ENCODE results near the gene DCANP1.

Gene DCANP1

DNA sequence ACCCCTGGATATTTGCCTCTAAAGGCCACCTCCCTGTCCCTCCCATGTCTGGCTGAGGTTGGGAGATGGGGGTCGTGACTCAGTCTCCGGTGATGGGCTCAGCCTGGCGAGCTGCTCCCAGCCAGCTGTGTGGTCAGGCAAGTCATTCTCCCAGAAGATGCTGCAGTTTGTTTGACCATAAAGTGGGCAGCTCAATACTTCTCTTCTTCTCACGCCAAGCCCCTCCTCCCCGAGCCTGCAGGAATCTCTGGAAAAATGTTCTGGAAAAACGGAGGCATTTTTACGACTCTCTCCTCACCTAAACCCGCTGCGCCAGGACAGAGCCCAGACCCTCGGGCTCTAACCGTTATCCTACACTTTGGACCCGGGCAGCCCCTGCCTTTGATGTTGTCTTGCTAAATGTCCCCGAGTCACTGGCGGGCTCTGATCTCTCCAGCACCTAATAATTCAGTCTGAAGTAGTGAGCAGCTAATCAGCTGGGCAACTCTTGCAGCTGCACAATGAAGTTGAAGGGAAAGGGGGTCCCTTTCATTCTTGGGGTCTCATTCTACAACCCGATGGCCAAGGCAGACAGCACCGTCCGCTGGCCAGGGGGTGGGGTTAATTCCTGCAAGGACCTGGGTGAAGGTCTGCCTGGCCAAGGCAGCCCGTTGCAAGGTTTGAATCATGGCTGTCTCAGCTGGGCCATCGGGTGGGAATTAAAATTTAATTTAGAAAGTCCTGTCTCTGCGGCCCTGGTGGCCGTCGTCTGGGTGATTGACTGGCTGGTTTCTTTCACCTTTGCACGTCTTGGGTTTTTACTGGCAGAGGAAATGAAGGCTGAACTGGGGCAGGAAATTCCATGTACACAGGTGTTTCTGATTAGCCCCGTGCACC, 12.3 kb downstream of the DCANP1 start:
- H3K27ac ChIP-seq (ENCODE audit: low read depth in 2 of 2, low read length in 2 of 2), result no peak overlapping the region
- no peaks in the 10 kb centered on the region for H3K36me3 ChIP-seq (ENCODE audit: control insufficient read depth in 2 of 2, insufficient read depth in 2 of 2, low read length in 2 of 2)
- H3K4me1 ChIP-seq (ENCODE audit: control insufficient read depth in 2 of 2, insufficient read depth in 2 of 2, low read length in 2 of 2), result peaks cover 0 to 10% of the 10 kb centered on the region in 2 donors
- H3K27me3 ChIP-seq (ENCODE audit: control insufficient read depth in 2 of 2, insufficient read depth in 2 of 2, low read length in 2 of 2), result no peaks in the 10 kb centered on the region
- H3K9ac ChIP-seq (ENCODE audit: low read depth in 1 of 2, low read length in 2 of 2), result no peak overlapping the region
- no peaks in the 10 kb centered on the region for H3K9me3 ChIP-seq (ENCODE audit: control insufficient read depth in 2 of 2, low read length in 2 of 2)
- no peak overlapping the region for H3K4me3 ChIP-seq (ENCODE audit: low read length in 2 of 2)

DNA sequence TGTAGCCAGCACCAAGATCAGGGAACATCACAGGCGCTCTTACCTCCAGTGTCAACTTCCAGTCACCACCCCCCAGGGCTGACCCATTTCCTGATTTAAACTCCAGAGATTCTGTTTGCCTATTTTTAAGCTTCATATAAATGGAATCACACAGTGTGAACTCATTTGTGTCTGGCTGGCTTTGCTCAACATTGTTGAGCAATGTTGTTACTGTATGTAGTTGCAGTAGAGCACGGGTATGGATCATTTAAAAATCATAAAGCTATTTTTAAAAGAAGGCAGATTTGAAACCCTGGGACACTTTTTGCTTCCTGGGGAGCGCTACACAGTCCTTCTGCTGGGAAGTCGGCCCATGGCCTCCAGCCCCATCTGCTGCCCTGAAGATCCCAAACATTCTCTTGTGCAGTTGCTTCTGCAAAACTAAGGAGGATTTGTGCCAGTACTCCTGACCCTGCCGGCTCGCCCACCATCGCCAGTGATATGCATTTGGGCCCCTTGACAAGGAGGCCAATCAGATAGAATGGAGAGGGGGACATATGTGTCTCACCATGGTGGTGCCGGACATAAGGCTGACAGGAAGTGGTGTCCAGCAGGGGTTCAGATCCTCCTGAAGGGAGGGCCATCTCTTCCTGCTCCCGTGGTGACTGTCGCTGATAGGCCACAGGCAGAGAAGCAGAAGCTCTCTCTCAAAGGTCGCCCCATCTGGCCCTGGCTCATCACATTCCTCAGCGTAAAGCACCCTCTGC, 13.3 kb downstream of the DCANP1 start:
- no peaks in the 10 kb centered on the region for H3K36me3 ChIP-seq (ENCODE audit: control insufficient read depth in 2 of 2, insufficient read depth in 2 of 2, low read length in 2 of 2)
- peaks cover 0 to 10% of the 10 kb centered on the region in 2 donors for H3K4me1 ChIP-seq (ENCODE audit: control insufficient read depth in 2 of 2, insufficient read depth in 2 of 2, low read length in 2 of 2)
- no peak overlapping the region for H3K27ac ChIP-seq (ENCODE audit: low read depth in 2 of 2, low read length in 2 of 2)
- H3K27me3 ChIP-seq (ENCODE audit: control insufficient read depth in 2 of 2, insufficient read depth in 2 of 2, low read length in 2 of 2), result no peaks in the 10 kb centered on the region
- H3K4me3 ChIP-seq (ENCODE audit: low read length in 2 of 2), result no peak overlapping the region
- H3K9me3 ChIP-seq (ENCODE audit: control insufficient read depth in 2 of 2, low read length in 2 of 2), result no peaks in the 10 kb centered on the region
- H3K9ac ChIP-seq (ENCODE audit: low read depth in 1 of 2, low read length in 2 of 2), result no peak overlapping the region

DNA sequence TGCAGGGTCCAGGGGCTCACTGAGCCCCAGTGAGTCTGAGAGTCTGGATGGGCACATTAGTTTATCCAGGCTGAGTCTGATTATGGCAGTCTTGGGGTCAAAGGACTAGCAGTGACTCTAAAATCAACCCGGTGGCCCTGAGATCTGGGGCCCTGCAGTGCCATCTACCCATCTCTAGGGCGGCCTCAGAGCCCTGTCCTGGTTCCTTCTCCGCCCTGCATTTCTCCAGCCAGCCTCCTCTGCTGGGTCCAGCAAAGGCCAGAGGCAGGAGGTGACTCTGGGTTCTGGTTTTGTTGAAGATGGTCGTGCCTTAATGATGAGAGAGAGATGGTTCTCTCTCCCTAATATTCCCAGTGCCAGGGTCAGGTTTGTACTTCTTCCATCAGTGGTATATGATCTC, 15.0 kb downstream of the DCANP1 start:
- H3K4me3 ChIP-seq (ENCODE audit: low read length in 2 of 2), result no peak overlapping the region
- peaks cover 3 to 4% of the 10 kb centered on the region in 2 donors for H3K9me3 ChIP-seq (ENCODE audit: control insufficient read depth in 2 of 2, low read length in 2 of 2)
- no peak overlapping the region for H3K9ac ChIP-seq (ENCODE audit: low read depth in 1 of 2, low read length in 2 of 2)
- H3K36me3 ChIP-seq (ENCODE audit: control insufficient read depth in 2 of 2, insufficient read depth in 2 of 2, low read length in 2 of 2), result no peaks in the 10 kb centered on the region
- no peak overlapping the region for H3K27ac ChIP-seq (ENCODE audit: low read depth in 2 of 2, low read length in 2 of 2)
- H3K27me3 ChIP-seq (ENCODE audit: control insufficient read depth in 2 of 2, insufficient read depth in 2 of 2, low read length in 2 of 2), result peaks cover 0 to 2% of the 10 kb centered on the region in 2 donors
- peaks cover 0 to 2% of the 10 kb centered on the region in 2 donors for H3K4me1 ChIP-seq (ENCODE audit: control insufficient read depth in 2 of 2, insufficient read depth in 2 of 2, low read length in 2 of 2)

DNA sequence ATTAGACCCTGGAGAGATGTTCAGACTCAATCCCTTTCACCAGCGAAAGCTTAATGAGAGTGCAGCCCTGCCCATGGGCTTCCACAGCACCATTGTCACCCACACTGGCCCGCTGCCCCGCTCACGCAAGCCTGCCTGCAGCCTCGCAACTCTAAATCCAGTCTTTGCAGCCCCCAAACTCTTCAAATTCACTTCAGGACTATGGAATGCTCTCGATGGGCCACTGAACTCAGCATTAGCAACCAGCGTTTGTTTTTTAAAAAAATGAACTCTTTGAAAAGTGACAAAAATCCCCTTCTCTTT, 17.1 kb downstream of the DCANP1 start:
- Histone ChIP-seq H3K9ac (ENCODE audit: low read depth in 1 of 2, low read length in 2 of 2) (no peak overlapping the region), H3K27me3 (ENCODE audit: control insufficient read depth in 2 of 2, insufficient read depth in 2 of 2, low read length in 2 of 2) (peaks cover 0 to 2% of the 10 kb centered on the region in 2 donors), H3K36me3 (ENCODE audit: control insufficient read depth in 2 of 2, insufficient read depth in 2 of 2, low read length in 2 of 2) (no peaks in the 10 kb centered on the region), H3K4me3 (ENCODE audit: low read length in 2 of 2) (no peak overlapping the region), H3K4me1 (ENCODE audit: control insufficient read depth in 2 of 2, insufficient read depth in 2 of 2, low read length in 2 of 2) (peaks cover 0 to 2% of the 10 kb centered on the region in 2 donors), H3K9me3 (ENCODE audit: control insufficient read depth in 2 of 2, low read length in 2 of 2) (peaks cover 3 to 4% of the 10 kb centered on the region in 2 donors), H3K27ac (ENCODE audit: low read depth in 2 of 2, low read length in 2 of 2) (no peak overlapping the region)

DNA sequence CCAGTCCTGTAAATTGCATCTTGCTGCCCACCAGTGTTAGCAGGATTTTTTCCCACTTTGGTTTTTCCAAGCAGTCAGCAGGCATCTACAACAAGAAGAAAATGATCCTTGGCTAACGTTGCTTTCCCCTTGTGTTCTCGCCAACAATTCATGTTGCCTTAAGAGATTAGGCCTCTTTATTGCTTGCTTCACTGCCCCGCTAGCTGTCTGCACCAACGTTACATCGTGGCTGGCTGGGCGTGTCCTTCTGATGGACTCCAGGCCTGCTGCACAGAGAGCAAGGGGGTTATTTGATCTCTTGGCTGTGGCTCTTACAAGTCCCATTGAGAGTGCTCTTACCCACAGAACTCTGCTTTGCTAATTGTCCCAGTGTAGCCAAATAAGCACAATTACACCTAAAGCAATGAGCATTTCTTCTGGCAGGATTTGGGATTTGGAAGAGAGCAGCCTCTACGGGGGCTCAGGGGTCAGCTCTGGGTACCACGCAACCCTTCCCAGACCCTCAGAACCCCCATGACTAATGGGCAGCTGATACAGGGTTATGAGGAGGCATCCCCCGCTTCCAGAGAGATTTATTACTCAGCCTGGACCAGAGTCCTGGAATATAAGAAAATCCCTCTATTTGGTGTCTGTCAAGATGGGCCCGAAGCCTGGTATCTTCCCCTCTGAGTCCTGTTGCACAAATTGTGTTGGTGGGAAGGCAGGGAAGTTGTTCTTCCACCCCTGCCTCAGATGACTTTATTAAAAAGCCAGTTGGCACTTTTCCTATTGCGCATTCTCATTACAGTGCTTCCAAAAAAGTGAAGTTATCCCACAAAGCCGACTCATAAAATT, 17.6 kb downstream of the DCANP1 start:
- Histone ChIP-seq H3K9ac (ENCODE audit: low read depth in 1 of 2, low read length in 2 of 2) (no peak overlapping the region), H3K27me3 (ENCODE audit: control insufficient read depth in 2 of 2, insufficient read depth in 2 of 2, low read length in 2 of 2) (peaks cover 0 to 2% of the 10 kb centered on the region in 2 donors), H3K27ac (ENCODE audit: low read depth in 2 of 2, low read length in 2 of 2) (no peak overlapping the region), H3K4me3 (ENCODE audit: low read length in 2 of 2) (no peak overlapping the region), H3K4me1 (ENCODE audit: control insufficient read depth in 2 of 2, insufficient read depth in 2 of 2, low read length in 2 of 2) (peaks cover 0 to 2% of the 10 kb centered on the region in 2 donors), H3K36me3 (ENCODE audit: control insufficient read depth in 2 of 2, insufficient read depth in 2 of 2, low read length in 2 of 2) (no peaks in the 10 kb centered on the region), H3K9me3 (ENCODE audit: control insufficient read depth in 2 of 2, low read length in 2 of 2) (peaks cover 3 to 4% of the 10 kb centered on the region in 2 donors)

DNA sequence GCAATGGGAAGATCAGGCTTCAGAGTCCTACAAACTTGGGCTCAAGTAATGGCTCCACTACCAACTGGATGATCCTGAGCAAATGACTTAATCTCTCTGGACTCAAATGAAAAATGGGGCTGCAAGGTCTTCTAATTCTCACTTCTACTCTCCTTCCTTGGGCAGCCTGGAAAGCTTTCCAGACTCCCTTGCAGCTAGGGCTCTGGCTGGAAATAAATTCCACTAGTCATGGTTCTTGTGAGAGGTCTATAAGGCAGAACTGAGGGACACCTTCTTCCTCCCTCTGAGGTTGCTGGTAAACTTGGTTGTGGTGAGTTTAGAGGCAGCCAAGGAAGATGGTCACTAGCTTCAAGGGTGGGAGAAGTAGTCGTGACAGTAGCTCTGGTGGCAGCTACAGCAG, 18.6 kb downstream of the DCANP1 start:
- Histone ChIP-seq H3K9me3 (ENCODE audit: control insufficient read depth in 2 of 2, low read length in 2 of 2) (peaks cover 3 to 4% of the 10 kb centered on the region in 2 donors), H3K4me3 (ENCODE audit: low read length in 2 of 2) (no peak overlapping the region), H3K9ac (ENCODE audit: low read depth in 1 of 2, low read length in 2 of 2) (no peak overlapping the region), H3K4me1 (ENCODE audit: control insufficient read depth in 2 of 2, insufficient read depth in 2 of 2, low read length in 2 of 2) (no peaks in the 10 kb centered on the region), H3K27ac (ENCODE audit: low read depth in 2 of 2, low read length in 2 of 2) (no peak overlapping the region), H3K27me3 (ENCODE audit: control insufficient read depth in 2 of 2, insufficient read depth in 2 of 2, low read length in 2 of 2) (peaks cover 0 to 2% of the 10 kb centered on the region in 2 donors), H3K36me3 (ENCODE audit: control insufficient read depth in 2 of 2, insufficient read depth in 2 of 2, low read length in 2 of 2) (no peaks in the 10 kb centered on the region)

DNA sequence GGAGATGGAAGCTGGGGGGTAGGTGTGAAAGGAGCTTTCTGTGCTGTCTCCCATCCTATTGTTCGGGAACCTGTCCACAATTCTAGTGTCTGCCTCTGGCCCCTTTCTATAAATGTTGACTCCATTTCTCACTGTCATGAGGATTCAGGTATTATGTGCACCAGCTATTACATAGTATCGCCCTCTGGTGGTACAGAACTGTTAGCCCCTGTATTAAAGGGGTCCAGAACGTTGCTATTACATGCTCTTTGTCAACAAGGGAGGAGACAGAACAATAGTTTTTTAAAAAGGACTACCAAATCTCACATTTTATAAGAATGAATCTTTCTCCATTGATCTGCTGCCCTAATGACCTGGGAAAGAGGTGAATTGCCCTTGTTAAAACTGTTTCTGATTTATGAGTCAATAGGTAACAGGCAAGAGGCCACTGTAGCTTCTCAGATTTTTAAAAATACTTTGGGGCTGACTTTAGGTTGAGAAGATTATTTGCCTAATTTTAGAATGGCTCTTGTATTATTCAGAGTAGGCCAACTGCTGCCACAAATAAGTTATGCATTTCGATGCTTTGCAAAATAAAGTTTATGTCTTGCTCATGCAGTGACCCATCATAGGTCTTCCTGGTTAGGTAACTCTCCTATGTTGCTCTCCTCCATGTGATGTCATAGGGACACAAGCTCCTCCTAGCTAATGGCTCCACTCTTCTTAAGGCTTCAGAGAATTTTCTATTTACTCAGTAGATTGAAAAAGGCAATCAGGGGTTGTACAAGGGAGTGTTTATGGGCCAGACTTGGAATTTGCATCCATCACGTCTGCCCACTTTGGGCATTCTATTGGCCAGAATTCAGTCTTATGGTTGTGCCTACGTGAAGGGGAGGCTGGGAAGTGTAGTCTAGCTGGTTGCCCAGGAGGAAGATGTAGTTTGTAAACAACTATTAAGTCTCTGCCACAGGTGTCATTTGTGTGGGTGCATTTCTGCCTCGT, 20.8 kb downstream of the DCANP1 start:
- no peaks in the 10 kb centered on the region for H3K36me3 ChIP-seq (ENCODE audit: control insufficient read depth in 2 of 2, insufficient read depth in 2 of 2, low read length in 2 of 2)
- H3K27ac ChIP-seq (ENCODE audit: low read depth in 2 of 2, low read length in 2 of 2), result peak overlapping the region; percentile 0 to 18
- peaks cover 0 to 6% of the 10 kb centered on the region in 2 donors for H3K4me1 ChIP-seq (ENCODE audit: control insufficient read depth in 2 of 2, insufficient read depth in 2 of 2, low read length in 2 of 2)
- H3K4me3 ChIP-seq (ENCODE audit: low read length in 2 of 2), result no peak overlapping the region
- peaks cover 3 to 4% of the 10 kb centered on the region in 2 donors for H3K9me3 ChIP-seq (ENCODE audit: control insufficient read depth in 2 of 2, low read length in 2 of 2)
- peaks cover 0 to 2% of the 10 kb centered on the region in 2 donors for H3K27me3 ChIP-seq (ENCODE audit: control insufficient read depth in 2 of 2, insufficient read depth in 2 of 2, low read length in 2 of 2)
- H3K9ac ChIP-seq (ENCODE audit: low read depth in 1 of 2, low read length in 2 of 2), result no peak overlapping the region

DNA sequence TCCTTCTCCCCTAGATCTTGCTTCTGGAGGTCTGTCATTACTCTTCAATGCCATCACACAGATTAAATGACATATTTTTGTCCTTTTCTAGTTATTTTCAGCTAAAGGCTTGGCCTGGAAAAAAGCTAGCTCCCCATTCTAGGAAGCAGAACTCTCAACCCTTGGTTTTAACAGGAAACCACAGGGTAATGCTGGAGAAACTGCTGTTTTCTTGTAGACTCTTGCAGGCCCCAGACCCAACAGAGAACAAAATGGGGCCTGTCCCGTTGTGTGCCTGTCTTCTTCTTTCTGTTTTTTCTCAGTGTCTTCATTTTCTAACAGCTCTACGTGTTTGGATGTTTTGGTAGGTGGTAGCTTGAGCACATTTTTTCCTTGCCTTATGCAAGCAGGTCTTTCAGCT, 21.5 kb downstream of the DCANP1 start:
- Histone ChIP-seq H3K27me3 (ENCODE audit: control insufficient read depth in 2 of 2, insufficient read depth in 2 of 2, low read length in 2 of 2) (peaks cover 0 to 2% of the 10 kb centered on the region in 2 donors), H3K9ac (ENCODE audit: low read depth in 1 of 2, low read length in 2 of 2) (no peak overlapping the region), H3K4me3 (ENCODE audit: low read length in 2 of 2) (no peak overlapping the region), H3K9me3 (ENCODE audit: control insufficient read depth in 2 of 2, low read length in 2 of 2) (peaks cover 3 to 4% of the 10 kb centered on the region in 2 donors), H3K27ac (ENCODE audit: low read depth in 2 of 2, low read length in 2 of 2) (peak overlapping the region in 1 of 2 donors; percentile 18), H3K36me3 (ENCODE audit: control insufficient read depth in 2 of 2, insufficient read depth in 2 of 2, low read length in 2 of 2) (no peaks in the 10 kb centered on the region), H3K4me1 (ENCODE audit: control insufficient read depth in 2 of 2, insufficient read depth in 2 of 2, low read length in 2 of 2) (peaks cover 0 to 6% of the 10 kb centered on the region in 2 donors)

DNA sequence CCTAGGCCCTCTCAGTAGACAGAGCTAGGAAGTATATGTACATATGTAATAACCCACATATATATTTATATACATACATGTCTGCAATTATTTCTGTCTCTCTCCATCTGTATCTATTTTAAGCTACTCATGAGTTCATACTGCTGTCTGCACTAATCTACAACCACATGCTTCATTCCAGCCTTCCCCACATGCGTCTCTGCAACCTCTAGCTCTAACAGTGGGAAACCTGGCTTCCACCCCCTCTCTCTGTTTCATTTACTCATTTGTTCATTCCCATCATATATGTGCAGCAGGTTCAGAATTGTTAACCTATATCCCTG, 23.3 kb downstream of the DCANP1 start:
- H3K27me3 ChIP-seq (ENCODE audit: control insufficient read depth in 2 of 2, insufficient read depth in 2 of 2, low read length in 2 of 2), result peaks cover 0 to 2% of the 10 kb centered on the region in 2 donors
- H3K9ac ChIP-seq (ENCODE audit: low read depth in 1 of 2, low read length in 2 of 2), result no peak overlapping the region
- H3K36me3 ChIP-seq (ENCODE audit: control insufficient read depth in 2 of 2, insufficient read depth in 2 of 2, low read length in 2 of 2), result no peaks in the 10 kb centered on the region
- H3K4me3 ChIP-seq (ENCODE audit: low read length in 2 of 2), result no peak overlapping the region
- H3K4me1 ChIP-seq (ENCODE audit: control insufficient read depth in 2 of 2, insufficient read depth in 2 of 2, low read length in 2 of 2), result peaks cover 0 to 6% of the 10 kb centered on the region in 2 donors
- peaks cover 3 to 4% of the 10 kb centered on the region in 2 donors for H3K9me3 ChIP-seq (ENCODE audit: control insufficient read depth in 2 of 2, low read length in 2 of 2)
- H3K27ac ChIP-seq (ENCODE audit: low read depth in 2 of 2, low read length in 2 of 2), result no peak overlapping the region

Measured in mucosa of rectum (tissue), 2 donors.